Type B pancreatic cell (in vitro differentiated cells): ENCODE data around the gene NXN. TPM values are rescaled to one million over a fixed set of nuclear protein-coding genes. Genes with fewer than 3 reads are reported as not detected.

Experiments used
- DNase-seq: peaks from one replicate; pipeline ENCODE4 v3.0.0; 2021; ENCODE audit warnings: mixed read lengths; ENCODE audit not compliant: unreplicated experiment; ENCODE audit errors: extremely low spot score
- H3K27ac Mint-ChIP-seq: 2 replicates; pipeline ENCODE4 v1.8.0; 2021; ENCODE audit warnings: mild to moderate bottlenecking, mixed read lengths
- H3K27me3 Mint-ChIP-seq: 2 replicates; pipeline ENCODE4 v1.8.0; 2021; ENCODE audit warnings: mixed read lengths
- H3K36me3 Mint-ChIP-seq: 2 replicates; pipeline ENCODE4 v1.8.0; 2021; ENCODE audit warnings: mixed read lengths
- H3K4me1 Mint-ChIP-seq: one replicate; pipeline ENCODE4 v1.8.0; 2021; ENCODE audit warnings: mixed read lengths; ENCODE audit not compliant: unreplicated experiment
- H3K4me3 Mint-ChIP-seq: 2 replicates; pipeline ENCODE4 v1.8.0; 2021; ENCODE audit warnings: mild to moderate bottlenecking, mixed read lengths
- H3K9me3 Mint-ChIP-seq: 2 replicates; pipeline ENCODE4 v1.8.0; 2021; ENCODE audit warnings: mixed read lengths
- total RNA-seq: library from RNA; stranded (reverse); gene quantifications from 2 replicates; pipeline ENCODE4 v1.2.1, GENCODE V29; 2021; ENCODE audit warnings: low replicate concordance
- TF ChIP-seq, protein P1 (sequence below): fragments of 200-600 bp; sonication (generic); conservative IDR thresholded peaks from 2 replicates; pipeline ENCODE4 v1.5.0; 2021; ENCODE audit warnings: antibody characterized with exemption, mild to moderate bottlenecking

NXN gene
- total RNA-seq, 1 donor from 2014 or later = 68.0 TPM

DNA sequence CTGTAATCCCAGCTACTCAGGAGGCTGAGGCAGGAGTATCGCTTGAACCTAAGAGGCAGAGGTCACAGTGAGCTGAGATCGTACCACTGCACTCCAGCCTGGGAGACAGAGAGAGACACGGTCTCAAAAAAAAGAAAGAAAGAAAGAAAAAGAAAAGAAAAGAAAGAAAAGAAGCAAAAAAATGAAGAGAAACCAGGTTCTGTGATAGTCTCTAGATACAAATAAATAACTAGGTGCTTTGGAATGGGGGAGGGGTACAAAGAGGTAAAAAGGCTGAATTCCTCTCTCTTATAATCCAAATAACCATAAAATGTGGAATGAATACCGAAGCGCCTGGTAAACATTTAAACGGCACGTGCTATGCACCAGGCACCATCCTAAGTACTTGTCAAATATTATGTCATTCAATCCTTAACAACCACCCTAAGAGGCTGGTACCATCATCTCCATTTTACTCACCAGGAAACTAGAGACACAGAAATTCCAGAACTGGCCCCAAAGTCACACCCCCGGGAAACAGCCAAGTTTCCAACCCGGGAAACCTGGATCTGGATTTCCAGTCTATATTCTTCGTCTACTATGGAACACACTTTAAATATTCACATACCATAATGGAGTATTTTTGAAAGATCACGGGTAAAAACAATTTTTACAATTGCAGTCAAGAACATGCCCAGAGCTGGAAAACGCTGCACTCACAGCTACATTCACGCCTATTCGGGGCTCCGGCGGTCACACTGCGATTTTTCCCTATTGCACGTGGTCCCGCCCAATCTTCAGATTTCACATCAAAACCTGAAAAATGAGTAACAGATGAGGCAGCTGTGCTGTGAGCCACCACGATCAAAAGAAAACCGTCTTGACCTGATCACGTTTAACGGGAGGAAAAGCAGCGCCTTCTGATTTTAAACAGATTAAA is 10.5 kb downstream of the NXN start:
- DNase-seq = no peak
- H3K36me3 Mint-ChIP-seq = peaks cover 10% of the 10 kb centered on the region
- TF ChIP-seq, protein P1, sequence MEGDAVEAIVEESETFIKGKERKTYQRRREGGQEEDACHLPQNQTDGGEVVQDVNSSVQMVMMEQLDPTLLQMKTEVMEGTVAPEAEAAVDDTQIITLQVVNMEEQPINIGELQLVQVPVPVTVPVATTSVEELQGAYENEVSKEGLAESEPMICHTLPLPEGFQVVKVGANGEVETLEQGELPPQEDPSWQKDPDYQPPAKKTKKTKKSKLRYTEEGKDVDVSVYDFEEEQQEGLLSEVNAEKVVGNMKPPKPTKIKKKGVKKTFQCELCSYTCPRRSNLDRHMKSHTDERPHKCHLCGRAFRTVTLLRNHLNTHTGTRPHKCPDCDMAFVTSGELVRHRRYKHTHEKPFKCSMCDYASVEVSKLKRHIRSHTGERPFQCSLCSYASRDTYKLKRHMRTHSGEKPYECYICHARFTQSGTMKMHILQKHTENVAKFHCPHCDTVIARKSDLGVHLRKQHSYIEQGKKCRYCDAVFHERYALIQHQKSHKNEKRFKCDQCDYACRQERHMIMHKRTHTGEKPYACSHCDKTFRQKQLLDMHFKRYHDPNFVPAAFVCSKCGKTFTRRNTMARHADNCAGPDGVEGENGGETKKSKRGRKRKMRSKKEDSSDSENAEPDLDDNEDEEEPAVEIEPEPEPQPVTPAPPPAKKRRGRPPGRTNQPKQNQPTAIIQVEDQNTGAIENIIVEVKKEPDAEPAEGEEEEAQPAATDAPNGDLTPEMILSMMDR = no peak
- peaks cover 60% of the 10 kb centered on the region for H3K4me1 Mint-ChIP-seq
- H3K9me3 Mint-ChIP-seq = no peaks in the 10 kb centered on the region
- peak overlapping the region; percentile 89 for H3K27ac Mint-ChIP-seq
- H3K4me3 Mint-ChIP-seq = peak overlapping the region; percentile 82
- H3K27me3 Mint-ChIP-seq = no peaks in the 10 kb centered on the region

GRCh38 chr17:967122-967521 is 12.5 kb downstream of the NXN start:
- no peak for DNase-seq
- H3K4me3 Mint-ChIP-seq = no peak overlapping the region
- peaks cover 63% of the 10 kb centered on the region for H3K4me1 Mint-ChIP-seq
- no peaks in the 10 kb centered on the region for H3K27me3 Mint-ChIP-seq
- TF ChIP-seq, protein P1 = no peak
- no peaks in the 10 kb centered on the region for H3K9me3 Mint-ChIP-seq
- peak overlapping the region; percentile 89 for H3K27ac Mint-ChIP-seq
- peaks cover 6% of the 10 kb centered on the region for H3K36me3 Mint-ChIP-seq

DNA sequence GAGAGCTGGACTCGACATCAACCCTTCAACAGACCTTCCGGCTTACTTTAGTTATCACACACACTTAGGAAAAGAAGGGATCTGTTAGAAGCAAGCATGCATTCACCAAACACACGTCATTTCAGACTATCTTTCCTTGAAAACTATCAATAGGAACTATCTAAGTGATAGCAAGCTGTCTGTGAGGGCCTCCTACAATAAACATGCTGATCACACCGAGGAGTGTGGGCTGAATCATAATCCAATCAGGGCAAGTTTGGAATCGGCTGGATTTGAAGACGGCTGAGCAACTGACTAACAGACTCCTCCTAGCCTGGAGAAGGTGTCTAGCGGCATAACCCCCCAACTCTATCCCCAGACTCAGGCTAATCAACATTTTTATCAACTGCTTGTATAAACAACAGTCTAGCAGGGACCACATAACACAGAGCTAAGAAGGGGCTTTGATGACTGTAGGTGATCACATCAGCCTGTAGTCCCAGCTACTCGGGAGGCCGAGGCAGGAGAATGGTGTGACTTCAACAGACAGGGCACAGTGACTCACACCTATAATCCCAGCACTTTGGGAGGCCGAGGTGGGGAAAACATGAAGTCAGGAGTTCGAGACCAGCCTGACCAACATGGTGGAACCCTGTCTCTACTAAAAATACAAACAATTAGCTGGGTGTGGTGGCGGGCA is 14.1 kb downstream of the NXN start:
- Mint-ChIP-seq H3K9me3 (no peaks in the 10 kb centered on the region), H3K27me3 (no peaks in the 10 kb centered on the region), H3K36me3 (peaks cover 6% of the 10 kb centered on the region), H3K4me3 (peak overlapping the region; percentile 12), H3K27ac (peak overlapping the region; percentile 2), H3K4me1 (peaks cover 57% of the 10 kb centered on the region)
- TF ChIP-seq, protein P1 = no peak
- DNase-seq = no peak

- Mint-ChIP-seq H3K4me1 (peaks cover 51% of the 10 kb centered on the region), H3K27ac (peak overlapping the region; percentile 2), H3K27me3 (no peaks in the 10 kb centered on the region), H3K36me3 (peaks cover 6% of the 10 kb centered on the region), H3K4me3 (peak overlapping the region; percentile 12), H3K9me3 (no peaks in the 10 kb centered on the region)
- DNase-seq = no peak
- TF ChIP-seq, protein P1 = no peak
These were observed 14.7 kb downstream of the NXN start for GRCh38 chr17:964876-965275.

DNA sequence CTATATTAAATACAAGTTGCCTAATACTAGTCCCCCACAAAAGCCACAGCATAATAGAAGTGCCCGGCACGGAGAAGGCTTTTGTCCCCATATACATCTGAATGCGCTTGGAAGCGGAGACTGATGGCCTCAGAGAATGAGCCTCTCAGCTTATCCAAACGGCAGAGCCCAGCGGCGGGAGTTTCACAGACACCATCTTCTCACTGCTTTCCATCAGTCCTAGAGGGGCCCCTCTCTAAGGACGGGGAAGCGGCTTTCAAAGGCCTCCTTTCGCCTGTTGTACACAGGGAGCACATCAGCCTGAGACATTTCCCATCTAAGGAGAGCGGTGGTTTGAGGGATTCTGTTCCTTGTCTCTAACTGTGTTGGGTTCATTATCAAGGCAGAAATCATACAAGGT is 16.9 kb downstream of the NXN start:
- no peak for DNase-seq
- peaks cover 5% of the 10 kb centered on the region for H3K9me3 Mint-ChIP-seq
- peak overlapping the region; percentile 57 for H3K4me3 Mint-ChIP-seq

More for the DNA sequence above, 16.9 kb downstream of the NXN start:
- TF ChIP-seq, protein P1 = no peak
- H3K27me3 Mint-ChIP-seq = no peaks in the 10 kb centered on the region
- H3K27ac Mint-ChIP-seq = peak overlapping the region; percentile 70
- peaks cover 12% of the 10 kb centered on the region for H3K36me3 Mint-ChIP-seq
- peaks cover 36% of the 10 kb centered on the region for H3K4me1 Mint-ChIP-seq
